CD4-positive, alpha-beta T cell treated with Interleukin-15 for 1 hour (primary cell): ENCODE measurements around the gene HEMK1.

Experiments
- DNase-seq: peaks from one replicate; pipeline ENCODE4 v3.0.0-alpha.2; 2020

Gene HEMK1, protein sequence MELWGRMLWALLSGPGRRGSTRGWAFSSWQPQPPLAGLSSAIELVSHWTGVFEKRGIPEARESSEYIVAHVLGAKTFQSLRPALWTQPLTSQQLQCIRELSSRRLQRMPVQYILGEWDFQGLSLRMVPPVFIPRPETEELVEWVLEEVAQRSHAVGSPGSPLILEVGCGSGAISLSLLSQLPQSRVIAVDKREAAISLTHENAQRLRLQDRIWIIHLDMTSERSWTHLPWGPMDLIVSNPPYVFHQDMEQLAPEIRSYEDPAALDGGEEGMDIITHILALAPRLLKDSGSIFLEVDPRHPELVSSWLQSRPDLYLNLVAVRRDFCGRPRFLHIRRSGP

DNA sequence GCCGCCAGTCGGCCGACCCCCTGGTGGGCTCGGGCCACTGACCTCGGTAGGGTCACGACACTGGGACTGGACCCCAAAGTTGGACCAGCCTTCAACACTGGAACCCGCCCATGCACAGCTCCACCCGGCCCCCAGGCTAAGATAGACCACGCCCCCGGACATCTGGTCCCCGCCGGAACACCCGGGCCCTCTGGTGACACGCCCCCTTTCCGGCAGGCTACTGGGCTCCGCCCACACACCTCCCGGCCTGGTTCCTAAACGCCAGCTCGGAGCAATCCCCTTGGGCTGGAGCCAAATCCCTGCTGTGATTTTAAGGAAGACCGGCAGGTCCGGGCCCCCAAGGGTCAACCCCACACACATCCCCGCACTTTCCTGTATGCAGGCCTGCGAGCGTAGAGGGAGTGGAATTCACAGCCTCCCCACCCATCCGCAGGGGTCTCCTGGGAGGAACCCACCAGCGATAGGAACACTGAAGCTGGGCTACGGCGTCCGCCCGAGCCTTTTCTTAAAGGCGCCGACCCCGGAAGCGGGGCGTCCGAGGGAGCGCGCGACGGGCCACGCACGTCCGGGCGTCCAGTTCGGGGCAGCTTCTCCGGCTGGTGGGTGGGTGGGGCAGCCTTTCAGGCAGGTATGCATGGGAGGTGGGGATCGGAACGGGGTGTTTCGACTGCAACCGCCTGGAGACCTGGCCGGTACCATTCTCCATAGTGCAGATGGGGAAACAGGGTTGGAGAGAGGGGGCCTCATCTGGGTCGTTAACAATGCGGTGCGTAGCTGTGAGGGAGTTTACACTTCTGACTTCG lies at the start of gene HEMK1:
HEMK1 (plus strand) TSS at position 576 of the 803 bp plus-strand sequence. CDS start 1,583 bp downstream, outside the sequence.
- DNase-seq = peak; percentile 93

DNA sequence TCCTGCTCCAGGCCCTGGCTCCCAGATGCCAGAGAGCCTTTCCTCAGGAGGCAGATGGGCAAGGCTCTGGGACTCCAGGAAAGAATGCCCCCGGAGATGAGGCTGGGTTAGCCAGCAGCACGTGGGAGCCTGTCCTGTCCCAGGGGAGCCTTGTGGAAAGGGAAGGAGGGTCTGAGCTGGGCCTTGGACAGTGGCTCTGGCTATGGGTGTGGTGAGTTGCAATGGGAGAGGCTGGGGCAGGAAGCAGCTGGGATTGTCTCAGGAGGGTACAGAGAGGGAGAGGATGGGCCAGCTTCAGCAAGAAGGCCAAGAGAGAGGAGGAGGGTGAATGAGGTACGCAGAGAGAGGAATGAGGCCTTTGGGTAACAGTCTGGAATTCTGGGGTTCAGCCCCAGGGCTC lies 48.5 kb upstream of the HEMK1 start:
- DNase-seq = no peak

DNA sequence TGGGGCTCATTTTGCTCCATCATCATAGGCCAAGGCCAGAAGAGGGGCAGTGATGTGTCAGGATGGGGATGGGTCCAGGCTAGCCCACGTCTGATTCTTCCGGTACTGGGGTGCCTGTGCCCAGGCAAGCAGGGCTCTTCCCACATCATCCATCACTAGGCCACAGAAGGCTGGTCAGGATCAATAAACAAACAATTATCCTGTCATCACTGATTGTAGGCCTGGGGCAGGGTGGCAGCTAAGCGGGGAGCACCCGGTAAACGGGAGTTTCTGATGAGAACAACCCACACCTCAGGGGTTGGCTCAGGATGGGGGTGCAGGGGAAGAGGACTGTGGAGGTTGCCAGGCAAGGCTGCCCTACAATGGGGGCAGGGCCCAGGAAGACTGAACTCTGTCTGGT lies 47.8 kb upstream of the HEMK1 start:
- no peak for DNase-seq

DNA sequence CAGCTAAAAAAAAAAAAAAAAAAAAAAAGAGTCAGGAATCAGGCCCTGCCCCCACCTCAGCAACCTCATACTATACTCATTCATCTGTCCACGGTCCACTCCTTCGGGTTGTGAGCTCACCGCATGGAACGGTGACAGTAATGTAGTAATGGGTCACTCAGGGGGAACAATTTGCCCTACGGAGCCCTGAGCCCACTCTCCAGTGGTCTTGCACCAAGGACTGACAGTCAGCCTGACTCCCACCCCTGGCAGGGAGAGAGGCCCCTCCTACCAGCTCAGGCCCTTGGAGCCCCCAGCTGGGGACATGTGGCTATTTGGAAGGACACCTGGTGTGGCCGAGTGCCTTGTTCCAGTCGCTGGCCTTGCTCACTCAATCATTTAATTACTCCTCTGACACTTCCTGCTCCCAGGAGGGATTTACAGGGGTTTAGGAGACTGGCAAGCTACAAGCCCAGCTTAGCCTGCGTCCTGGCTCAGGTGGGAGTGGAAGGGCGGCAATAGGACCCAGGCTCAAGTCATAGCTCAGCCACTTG lies 46.0 kb upstream of the HEMK1 start:
- DNase-seq = no peak

DNA sequence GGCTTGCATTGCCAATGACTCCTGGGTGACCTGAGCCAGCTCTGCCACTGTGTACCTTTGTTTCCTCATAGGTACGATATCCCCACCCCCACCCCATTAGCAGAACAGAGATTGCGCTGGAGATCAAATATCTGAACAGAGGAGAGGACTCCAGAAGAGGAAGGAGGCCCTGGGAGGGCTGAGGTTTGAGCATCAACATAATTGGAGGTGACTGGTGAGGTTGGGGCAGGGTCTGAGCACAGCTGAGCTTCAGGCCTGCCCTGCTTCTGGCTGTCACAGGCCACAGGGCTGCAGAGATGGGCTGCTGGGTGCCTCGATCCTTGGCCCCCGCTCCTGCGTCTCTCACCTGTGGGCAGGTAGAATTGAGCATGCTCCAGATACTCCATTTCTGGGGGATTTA lies 44.6 kb upstream of the HEMK1 start:
- DNase-seq = no peak

DNA sequence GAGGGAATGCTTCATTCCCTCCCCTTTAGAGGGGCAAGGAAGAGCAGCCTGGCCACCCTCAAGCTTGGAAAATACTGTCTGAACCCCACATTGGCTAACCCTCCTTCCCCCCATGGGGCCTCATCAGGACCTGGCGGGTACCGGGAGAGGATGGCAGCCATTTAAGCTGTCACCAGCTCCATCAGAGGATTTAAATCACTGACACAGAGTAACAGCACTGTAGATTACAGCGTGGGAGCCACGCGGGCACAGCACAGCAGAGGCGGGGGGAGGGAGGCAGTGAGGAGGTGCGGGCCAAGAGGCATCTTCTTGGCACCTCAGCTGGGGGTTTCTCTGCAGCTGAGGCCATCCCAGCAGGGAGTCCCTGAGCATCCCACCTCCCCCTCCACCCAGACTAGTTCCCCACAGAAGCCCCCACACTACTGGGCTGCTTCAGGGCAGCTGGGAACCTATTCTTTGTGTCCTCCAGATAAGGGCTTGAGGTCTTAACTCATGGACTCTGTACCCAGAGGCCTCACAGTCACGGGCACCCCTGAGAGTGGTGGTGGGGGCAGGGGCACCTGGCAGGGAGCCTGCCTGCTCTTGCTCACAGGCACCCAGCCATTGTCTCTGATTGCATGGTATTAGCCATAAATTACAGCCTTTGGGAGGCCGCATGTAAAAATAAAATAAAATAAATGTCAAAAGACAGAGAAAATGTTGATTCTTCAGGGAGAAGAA lies 44.0 kb upstream of the HEMK1 start:
- DNase-seq = no peak

DNA sequence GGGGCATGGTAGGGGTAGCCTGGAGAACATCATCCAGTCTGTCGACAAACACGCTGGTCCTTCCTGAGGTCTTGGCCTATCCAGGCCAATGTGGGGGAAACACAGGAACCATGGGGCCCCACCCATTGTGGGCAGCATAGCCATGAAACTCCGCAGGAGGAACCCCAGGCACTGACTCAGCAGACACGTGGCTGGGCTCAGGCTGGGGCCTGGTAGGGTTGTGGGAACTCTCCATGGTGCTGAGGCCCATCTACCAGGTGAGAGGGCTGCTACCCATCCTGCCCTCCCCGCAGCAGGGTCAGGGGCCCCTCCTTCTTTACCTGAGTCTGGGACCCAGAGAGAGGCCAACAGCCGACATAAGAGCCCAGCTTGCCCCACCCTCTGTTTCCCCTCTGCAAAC lies 43.3 kb upstream of the HEMK1 start:
- peak; percentile 50 for DNase-seq

DNA sequence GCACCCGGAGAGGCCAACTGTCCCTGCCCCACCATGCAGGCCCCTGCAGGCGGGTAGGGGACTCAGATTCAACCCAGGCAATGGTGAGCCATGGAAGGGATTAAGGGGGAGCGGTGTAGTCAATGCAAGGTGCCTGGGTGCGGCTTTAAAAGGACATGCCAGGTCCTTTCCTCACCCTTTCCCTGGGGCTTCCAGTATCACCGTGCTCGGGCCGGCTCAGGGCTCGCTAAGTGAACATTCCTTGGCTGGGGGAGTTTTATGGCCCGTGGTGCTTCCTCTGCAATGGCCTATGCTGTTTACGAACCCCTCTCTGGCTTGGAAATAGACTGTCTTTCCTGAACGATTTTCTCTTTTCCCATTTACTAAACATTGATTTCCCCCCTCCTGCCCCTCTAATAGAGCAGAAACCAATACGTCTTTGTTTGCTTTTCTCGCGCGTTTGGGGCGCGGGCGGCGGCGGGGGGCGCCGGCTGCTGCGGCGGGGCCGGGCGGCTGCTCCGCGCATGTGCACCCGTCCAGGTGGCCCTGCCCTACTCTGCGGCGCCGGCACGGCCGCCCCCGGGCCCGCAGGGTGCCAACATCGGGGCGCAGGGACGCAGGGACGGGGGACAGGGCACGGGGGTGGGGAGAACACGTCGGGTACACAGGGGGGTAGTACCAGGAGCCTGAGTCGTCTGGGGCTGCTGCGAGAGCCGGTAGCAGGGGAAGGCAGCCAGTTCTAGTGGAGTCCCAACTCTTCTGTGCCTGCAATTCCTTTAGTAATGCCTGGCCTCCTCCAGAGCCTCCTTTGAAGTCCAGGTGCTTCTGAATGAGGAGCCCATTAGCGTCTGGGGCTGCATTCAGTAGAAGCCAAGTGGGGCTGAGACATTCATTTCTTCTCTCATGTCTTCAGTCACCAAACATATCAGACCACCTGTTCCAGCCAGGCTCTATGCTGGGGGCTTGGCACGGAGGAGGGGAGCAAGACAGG lies 39.0 kb upstream of the HEMK1 start:
- no peak for DNase-seq

DNA sequence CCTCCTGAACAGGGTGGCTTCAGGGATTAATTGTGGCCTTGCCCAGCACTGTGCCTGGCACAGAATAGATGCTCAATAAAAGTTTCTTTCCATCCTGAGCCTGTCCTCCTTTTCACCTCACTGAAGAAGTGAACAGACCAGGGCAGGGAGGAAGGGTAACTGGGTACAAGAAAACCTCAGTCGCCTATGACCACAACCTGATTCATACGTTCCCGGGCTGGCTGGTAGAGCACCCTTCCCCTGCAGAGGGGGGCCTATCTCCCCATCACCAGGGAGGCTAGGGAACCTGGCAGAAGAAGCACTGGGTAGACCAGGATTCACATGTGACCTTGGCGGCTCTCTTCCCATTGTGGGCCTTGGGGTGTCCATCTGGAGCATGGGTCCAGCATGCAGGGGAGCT lies 38.1 kb upstream of the HEMK1 start:
- no peak for DNase-seq

DNA sequence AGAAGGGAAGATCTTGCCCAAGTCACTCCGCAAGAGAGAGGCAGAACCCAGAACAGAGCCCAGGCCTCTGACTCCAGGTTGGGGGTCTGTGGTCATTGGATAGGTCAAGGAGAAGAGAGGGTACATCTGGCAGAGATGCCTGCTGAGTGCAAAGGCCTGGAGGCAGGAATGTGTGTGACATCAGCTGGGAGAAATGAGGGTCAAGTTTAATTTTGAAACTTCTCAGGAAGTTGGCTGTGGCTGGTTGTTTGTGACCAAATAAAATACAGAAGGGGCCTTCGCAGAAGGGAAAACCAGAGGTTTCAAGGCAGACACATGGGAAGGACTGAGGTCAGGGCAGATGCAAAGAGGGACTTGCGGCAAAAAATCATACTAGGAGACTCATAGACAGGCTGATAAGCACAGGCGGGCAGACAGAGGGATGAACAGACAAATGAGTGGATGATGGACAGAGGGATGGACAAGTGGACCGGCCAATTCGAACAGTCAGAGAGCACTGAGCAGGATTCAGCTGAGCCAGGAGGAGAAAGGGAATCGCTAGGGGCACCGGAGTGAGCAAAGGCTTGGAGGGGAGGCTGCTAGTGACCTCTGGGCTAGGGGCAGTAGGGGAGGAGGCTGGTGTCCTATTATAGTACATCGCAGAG lies 37.1 kb upstream of the HEMK1 start:
- no peak for DNase-seq

DNA sequence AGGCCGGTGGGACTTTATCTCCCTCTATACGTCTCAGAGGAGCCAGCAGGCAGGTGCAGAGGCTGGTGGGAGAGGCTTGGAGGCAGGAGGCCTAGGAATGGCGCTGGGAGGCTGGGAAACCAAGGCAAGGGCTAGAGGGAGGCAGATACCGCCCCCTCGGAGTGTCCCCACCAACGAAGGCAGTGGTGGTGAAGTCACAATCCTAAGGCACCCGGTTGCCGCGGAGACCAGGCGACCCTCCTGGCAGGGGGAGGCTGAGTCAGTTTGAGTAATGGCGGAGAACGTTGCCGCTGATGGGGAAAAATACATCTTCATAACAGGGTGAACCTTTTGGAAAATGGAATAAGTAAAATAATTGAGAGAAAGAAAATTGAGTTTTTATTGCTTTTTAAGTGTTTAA lies 36.0 kb upstream of the HEMK1 start:
- no peak for DNase-seq

DNA sequence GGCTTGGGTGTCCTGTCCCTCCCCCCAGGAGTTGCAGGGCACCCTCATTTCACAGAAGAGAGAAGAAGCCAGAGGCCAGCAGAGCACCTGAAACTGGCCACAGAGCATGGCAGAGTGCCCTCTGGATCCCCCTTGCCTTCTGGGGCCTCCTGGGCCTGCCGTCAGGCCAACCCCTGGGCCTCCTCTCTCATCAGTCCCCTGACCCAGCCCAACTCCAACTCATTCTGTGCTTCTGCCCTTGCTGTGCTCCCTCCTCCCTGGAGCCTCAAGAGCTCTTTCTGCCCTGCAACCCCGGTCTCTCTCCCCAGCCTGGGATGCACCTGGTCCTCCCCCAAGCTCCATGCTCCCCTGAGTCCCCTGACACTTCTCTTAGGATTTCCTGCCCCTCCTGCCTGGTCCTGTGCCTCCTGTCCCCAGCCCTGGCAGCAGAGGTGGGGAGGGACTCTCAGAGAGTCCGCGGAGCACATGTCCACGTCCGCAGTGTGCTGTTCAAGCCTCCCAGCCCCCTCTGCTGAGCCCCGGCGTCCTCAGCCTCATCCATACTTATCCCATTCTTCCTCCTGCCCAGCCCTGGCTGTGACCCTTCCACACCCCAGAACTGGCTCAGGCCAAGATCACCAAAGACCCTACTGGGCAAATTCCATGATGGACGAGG lies 35.4 kb upstream of the HEMK1 start:
- no peak for DNase-seq

DNA sequence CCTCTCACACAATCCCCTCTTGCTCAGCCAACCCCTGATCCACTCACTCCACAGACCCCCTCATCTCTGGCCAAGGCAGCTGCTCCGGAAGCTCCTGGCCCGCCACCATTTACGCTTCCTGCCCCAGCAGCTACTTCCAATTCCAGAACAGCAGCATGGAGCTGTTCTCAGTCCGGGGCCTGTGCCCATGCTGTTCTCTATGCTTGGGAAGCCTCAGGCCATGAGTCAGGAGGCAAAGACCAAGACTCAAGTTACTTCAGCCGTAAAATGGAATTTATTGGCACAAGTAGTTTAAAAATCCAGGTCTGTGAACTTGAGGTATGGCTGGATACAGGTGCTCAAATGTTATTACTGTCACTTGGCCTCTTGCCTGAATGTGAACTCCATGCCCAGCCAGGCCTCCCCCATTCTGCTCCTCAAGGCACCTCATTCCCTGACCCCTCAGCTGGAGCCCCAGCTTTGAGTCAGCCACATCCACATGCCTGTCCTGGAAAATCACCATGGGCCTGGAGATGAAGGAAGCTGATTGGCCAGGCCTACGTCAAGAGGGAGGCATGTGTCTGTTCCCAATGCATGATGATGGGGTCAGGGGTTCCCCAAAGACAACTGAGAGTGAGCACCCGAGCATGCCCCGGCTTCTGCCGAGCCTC lies 34.5 kb upstream of the HEMK1 start:
- DNase-seq = no peak

DNA sequence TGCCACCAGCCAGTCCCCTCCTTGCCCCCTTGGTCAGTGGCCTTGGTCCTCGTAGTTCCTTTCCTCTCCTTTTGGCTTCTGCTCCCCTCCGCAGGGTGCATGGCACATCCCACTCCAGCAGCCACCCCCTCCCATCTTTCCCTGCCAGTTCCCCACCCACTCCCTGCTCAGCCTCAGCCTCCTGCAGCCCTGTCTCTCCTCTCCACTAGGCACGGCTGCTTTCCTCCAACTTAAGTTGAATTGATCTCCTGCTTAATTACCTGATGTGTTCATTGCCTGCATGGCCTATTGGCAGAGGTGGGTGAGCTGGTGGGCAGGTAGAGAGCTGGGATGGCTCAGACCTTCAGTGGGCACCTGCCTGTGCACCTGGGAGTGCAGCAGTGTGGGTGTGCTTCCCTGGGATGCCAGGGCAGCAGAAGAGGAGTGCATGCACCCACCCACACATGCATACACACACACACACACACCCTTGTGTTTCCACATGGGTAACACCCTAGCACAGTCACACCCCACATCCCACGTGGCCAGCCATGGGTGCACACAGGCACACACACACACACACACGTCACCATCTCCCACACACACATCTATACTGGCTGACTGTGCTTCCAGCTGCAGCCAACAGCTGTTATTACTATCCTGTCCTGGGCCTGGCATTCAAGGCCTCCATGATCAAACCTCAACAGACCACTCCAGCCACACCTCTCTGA lies 32.7 kb upstream of the HEMK1 start:
- DNase-seq = no peak

DNA sequence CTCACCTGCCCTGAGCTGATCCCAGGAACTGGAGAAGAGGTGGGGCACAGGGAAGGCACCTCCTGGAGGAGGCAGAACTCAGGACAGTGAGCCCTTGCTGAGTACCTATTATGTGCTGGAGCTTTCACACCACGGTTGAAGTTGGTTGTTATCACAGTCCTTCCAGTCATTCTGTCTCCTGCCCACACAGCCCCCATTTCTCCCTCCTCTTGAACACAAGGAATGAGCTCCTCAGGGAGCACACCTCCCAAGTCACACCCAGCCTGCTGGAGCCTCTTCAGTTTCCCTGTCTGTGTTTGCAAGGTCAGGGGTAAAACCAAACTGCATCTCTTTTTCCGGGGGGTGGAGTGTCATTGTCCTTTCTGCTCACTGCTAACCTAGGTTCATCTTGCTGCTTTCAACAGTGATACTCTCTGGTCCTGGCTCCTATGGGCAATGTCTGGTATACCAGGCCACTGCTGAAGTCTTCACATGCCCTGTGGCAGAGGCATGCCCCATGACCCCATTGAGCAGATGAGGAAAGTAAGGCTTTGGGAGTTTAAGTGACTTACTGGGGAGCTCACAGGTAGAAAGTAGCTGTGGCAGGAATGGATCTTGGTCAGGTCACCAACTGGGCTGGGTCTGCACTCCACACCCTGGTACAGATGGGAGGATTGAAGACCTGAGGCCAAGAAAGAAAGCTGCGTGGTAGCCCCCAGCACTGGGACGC lies 31.7 kb upstream of the HEMK1 start:
- no peak for DNase-seq

DNA sequence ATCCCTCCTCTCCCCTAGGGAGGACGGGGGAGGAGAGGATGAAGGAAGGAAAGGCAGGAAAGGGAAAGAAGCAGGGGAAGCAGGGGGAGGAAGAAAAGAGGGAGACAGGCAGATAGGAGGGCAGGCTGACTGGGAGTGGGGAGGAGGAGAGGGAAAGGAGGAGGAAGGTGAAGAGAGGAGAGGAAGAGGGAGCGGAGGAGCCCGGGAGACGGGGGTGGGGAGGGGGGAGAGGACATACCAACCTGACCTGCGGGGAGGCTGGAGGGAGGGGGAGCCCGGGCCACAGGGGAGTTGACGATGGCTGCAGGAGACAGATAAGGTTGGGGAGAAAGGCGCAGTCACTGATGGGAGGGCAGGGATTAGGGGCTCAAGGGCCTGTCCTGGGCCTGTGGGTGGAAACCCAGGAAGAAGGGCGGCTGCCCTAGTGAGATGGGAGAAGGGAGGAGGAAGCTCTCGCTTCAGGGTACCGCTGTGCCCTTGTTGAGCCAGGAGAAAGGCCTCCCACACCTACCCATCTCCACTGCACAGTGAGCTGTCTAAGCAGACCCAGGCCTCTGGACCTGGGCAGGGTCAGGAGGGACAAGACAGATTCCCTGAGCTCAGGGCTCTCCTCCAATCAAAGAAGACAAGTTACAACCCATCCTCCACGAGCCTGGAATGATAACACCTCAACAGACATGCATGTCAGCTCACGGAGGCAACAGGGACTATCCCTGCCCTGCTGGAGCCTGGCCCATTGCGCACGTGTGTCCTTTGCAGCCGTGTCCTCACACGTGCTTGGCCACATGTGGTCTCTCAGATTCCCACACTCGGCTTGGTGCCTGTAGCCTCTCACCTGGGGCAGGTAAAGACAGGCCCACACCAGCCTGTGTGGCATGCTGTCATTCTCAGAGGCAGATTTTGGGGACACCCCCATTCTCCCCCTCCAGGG lies 29.7 kb upstream of the HEMK1 start:
- no peak for DNase-seq

DNA sequence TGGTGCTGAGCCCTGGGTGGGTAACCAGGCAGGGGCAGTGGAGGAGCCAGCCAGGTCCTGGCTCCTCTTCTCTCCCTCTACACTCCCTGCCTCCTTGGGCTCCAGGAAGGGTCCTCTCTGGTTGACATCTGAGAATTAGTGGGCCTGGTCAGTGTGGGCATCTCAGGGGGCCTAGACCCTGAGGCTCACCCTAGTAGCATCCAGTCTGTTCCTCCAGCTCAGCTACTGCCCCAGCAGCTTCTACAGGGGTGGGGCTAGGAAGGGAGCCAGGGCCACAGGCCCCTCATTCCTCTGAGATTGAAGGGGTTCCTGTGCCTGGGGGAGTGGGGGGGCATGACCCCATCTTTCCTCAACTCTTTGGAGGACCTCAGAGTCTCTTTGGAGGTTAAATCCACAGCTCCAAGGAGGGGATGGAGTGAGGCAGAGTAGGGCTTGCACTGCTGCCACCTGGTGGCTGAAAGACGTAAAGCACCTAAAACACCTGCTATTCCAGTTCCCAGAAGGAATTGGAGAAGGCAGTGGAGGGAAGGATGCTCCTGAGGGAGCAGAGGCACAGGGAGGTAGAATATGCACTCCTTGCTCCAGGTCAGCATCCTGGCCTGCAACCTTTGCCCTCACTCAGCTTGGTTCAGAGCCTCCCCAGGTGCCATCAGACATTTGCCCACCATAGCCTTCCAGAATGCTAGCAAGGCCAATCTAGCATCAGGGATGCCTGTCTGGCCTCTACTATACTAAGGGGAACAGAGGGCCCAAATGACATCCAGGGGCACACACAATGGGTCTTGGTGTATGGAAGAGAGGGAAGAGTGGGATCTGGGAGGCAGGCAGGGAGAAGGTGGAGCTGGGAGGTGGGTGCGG lies 26.9 kb upstream of the HEMK1 start:
- DNase-seq = peak; percentile 36
